BLaER1 treated with 17β-estradiol and CSF1 and Interleukin-3, amounts not matched to agents 10 nM and 100 nM (cell line): ENCODE data around the gene CYBRD1.

Experiments used
- H3K27ac ChIP-seq, 11 experiments: shearing (Covaris generic); formaldehyde crosslinking; 2 replicates each; pipeline ENCODE4 v1.8.1; 2022
- H3K27me3 ChIP-seq, 11 experiments: shearing (Covaris generic); formaldehyde crosslinking; 2 replicates each; pipeline ENCODE4 v1.8.1; 2022
- H3K36me3 ChIP-seq, 11 experiments: shearing (Covaris generic); formaldehyde crosslinking; 2 replicates each; pipeline ENCODE4 v1.8.1; 2022
- H3K4me1 ChIP-seq, 10 experiments: shearing (Covaris generic); formaldehyde crosslinking; 2 replicates each; pipeline ENCODE4 v1.8.1; 2022
- H3K4me2 ChIP-seq, 11 experiments: shearing (Covaris generic); formaldehyde crosslinking; 2 replicates each; pipeline ENCODE4 v1.8.1; 2022
- H3K4me3 ChIP-seq, 10 experiments: shearing (Covaris generic); formaldehyde crosslinking; 2 replicates each; pipeline ENCODE4 v1.8.1; 2022
- H3K9ac ChIP-seq, 11 experiments: shearing (Covaris generic); formaldehyde crosslinking; 2 replicates each; pipeline ENCODE4 v1.8.1; 2022
- H3K9me3 ChIP-seq, 11 experiments: shearing (Covaris generic); formaldehyde crosslinking; replicated peaks in 1 of 11; 2 replicates each; pipeline ENCODE4 v1.8.1; 2022
- H4K20me1 ChIP-seq, 11 experiments: shearing (Covaris generic); formaldehyde crosslinking; 2 replicates each; pipeline ENCODE4 v1.8.1; 2022
- Cebpa-rat ChIP-seq, 11 experiments: shearing (Covaris generic); IDR thresholded peaks; 2 replicates each; pipeline ENCODE4 v1.8.1; 2022

The CYBRD1 gene

DNA sequence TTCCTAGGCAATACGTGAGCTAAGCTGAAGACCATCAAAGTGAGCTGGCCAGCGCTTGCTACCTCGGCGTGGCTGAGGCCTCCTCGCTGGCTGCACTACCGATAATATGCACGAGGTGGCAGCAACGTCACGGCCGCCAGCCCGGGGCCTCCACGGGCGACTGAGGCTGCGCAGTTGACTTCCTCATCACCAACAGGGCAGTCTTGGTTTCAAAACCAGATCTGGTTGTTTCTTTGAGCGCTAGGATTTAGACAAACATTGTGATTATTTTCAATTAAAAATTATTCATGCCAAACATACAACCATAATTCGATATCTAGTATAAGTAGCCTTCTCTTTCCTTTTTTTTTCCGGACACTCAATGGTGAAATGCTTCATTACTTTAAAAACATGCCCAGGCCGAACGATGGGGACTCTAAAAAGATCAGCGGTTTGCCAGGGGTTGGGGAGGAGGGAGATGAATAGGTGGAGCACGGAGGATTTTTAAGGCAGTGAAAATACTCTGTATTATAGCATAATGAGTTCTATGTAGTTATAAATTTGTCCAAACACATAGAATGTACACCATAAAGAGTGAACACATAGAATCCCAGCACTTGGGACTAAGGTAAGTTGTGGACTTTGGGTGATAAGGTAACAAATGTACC is 52.0 kb downstream of the CYBRD1 start:
- Histone ChIP-seq H3K27ac (no peak overlapping the region), H3K9ac (no peak overlapping the region), H3K4me3 (no peak overlapping the region), H4K20me1 (no peaks in the 10 kb centered on the region), H3K4me2 (0 out of 22 replicates have a peak overlapping the region, but pooled peaks of 1 of the 11 experiments have one; percentile 27), H3K9me3 (no peaks in the 10 kb centered on the region), H3K27me3 (no peaks in the 10 kb centered on the region), H3K36me3 (no peaks in the 10 kb centered on the region), H3K4me1 (no peaks in the 10 kb centered on the region)
- no peak for TF ChIP-seq Cebpa-rat (IDR thresholded peaks at IDR 0.05)

DNA sequence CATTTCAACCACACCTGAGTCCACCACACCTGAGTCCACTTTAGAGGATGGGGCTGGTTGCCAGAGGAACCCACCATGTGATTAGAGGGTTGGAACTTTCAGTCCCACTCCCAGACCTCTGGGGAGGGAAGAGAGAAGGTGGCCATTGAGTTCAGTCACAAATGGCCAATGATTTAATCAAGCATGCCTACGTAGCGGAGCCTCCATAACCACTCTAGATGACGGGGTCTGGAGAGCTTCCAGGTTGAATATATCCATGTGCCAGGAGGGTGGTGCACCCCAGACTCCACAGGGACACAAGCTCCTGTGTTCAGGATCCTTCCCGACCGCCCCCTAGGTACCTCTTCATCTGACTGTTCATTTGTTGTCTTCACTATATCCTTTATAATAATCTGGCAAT is 53.3 kb downstream of the CYBRD1 start:
- Histone ChIP-seq H3K4me2 (no peak overlapping the region), H3K9me3 (no peaks in the 10 kb centered on the region), H3K9ac (no peak overlapping the region), H3K4me3 (no peak overlapping the region), H3K4me1 (no peaks in the 10 kb centered on the region), H3K27me3 (no peaks in the 10 kb centered on the region), H3K27ac (no peak overlapping the region), H4K20me1 (no peaks in the 10 kb centered on the region), H3K36me3 (no peaks in the 10 kb centered on the region)
- no peak for TF ChIP-seq Cebpa-rat (IDR thresholded peaks at IDR 0.05)

DNA sequence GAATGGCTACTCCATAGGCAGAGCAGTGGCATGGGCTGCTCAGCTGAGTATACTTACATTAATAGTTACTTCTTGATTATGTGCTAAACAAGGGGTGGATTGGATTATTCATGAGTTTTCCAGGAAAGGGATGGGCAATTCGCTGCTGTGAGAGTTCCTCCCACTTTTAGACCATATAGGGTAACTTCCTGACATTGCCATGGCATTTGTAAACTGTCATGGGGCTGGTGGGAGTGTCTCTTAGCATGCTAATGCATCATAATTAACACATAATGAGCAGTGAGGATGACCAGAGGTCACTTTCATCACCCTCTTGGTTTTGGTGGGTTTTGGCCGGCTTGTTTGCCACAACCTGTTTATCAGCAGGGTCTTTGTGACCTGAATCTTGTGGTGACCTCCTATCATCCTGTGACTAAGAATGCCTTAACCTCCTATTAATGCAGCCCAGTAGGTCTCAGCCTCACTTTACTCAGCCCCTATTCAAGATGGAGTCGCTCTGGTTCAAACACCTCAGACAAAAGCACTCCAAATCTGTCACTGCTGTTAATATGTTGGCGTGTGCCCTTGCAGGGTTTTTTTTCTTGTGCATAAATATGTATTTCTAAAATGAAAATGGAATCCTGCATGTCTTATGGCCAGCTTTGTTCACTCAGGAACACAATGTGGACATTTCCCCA is 56.0 kb downstream of the CYBRD1 start:
- no peak overlapping the region for H3K9ac ChIP-seq
- no peak overlapping the region for H3K27ac ChIP-seq
- H3K4me2 ChIP-seq = no peak overlapping the region
- no peaks in the 10 kb centered on the region for H4K20me1 ChIP-seq
- H3K27me3 ChIP-seq = no peaks in the 10 kb centered on the region
- no peaks in the 10 kb centered on the region for H3K9me3 ChIP-seq
- H3K4me1 ChIP-seq = no peaks in the 10 kb centered on the region
- no peaks in the 10 kb centered on the region for H3K36me3 ChIP-seq
- TF ChIP-seq Cebpa-rat (IDR thresholded peaks at IDR 0.05) = no peak
- H3K4me3 ChIP-seq = no peak overlapping the region

DNA sequence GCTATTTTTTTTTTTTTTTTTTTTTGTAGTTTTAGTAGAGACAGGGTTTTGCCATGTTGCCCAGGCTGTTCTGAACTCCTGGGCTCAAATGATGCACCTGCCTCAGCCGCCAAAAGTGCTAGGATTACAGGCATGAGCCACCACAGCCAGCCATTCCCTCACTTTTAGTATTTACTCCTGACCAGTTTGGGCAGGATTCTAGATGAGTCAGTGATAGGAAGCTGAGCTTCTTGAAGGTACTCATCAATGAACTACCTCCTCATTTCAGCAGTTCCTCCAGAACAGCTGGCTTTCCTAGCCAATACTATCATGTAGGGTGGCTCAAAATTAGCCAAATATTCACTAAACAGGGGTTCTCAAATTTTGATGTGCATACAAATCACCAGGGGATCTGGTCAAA is 57.2 kb downstream of the CYBRD1 start:
- TF ChIP-seq Cebpa-rat (IDR thresholded peaks at IDR 0.05) = no peak
- no peak overlapping the region for H3K27ac ChIP-seq
- H3K4me3 ChIP-seq = no peak overlapping the region

DNA sequence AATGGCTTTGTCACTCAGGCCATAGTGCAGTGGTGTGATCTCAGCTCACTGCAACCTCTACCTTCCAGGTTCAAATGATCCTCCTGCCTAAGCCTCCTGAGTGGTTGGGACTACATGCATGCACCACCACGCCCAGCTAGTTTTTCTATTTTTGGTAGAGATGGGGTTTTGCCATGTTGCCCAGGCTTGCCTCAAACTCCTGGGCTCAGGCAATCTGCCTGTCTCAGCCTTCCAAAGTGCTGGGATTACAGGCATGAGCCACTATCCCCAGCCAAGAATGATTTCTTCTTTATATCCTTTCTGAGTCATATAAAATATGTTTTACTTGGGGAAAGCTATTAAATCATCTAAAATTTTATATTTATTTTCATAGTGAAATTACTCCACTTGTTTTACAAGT is 61.3 kb downstream of the CYBRD1 start:
- no peaks in the 10 kb centered on the region for H3K4me1 ChIP-seq
- H3K27me3 ChIP-seq = no peaks in the 10 kb centered on the region
- TF ChIP-seq Cebpa-rat (IDR thresholded peaks at IDR 0.05) = no peak
- H3K27ac ChIP-seq = no peak overlapping the region
- H3K36me3 ChIP-seq = no peaks in the 10 kb centered on the region
- peaks cover 0 to 8% (median 5%) of the 10 kb centered on the region in 11 experiments; a peak in 3 of 22 replicates for H3K9me3 ChIP-seq
- H3K9ac ChIP-seq = no peak overlapping the region
- no peak overlapping the region for H3K4me3 ChIP-seq
- H4K20me1 ChIP-seq = no peaks in the 10 kb centered on the region
- H3K4me2 ChIP-seq = no peak overlapping the region

More for the DNA sequence above, 57.2 kb downstream of the CYBRD1 start:
- no peaks in the 10 kb centered on the region for H3K4me1 ChIP-seq
- no peaks in the 10 kb centered on the region for H3K36me3 ChIP-seq
- no peaks in the 10 kb centered on the region for H4K20me1 ChIP-seq
- H3K4me2 ChIP-seq = no peak overlapping the region
- H3K9me3 ChIP-seq = no peaks in the 10 kb centered on the region
- no peak overlapping the region for H3K9ac ChIP-seq
- H3K27me3 ChIP-seq = no peaks in the 10 kb centered on the region

DNA sequence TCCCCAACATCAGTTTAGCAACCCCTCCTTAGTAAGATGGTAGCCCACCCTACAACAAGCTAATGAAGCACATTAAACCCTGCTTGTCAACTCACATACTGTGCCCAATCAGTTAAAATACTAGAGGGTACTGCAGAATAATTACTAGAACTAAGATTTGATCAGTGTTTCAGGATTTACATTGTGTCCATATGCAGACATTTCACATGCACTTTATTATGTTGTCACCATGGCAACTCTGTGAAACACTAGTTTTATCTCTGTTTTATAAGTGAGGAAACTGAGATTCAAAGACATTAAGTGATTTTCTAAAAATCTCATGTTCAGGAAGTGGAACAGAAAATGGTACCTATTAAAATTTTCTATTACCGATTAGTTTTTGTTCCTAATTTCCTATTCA is 61.7 kb downstream of the CYBRD1 start:
- no peaks in the 10 kb centered on the region for H3K36me3 ChIP-seq
- H3K27ac ChIP-seq = no peak overlapping the region
- no peaks in the 10 kb centered on the region for H3K4me1 ChIP-seq
- no peak overlapping the region for H3K4me3 ChIP-seq
- H4K20me1 ChIP-seq = no peaks in the 10 kb centered on the region
- H3K9me3 ChIP-seq = peaks cover 0 to 8% (median 5%) of the 10 kb centered on the region in 11 experiments; a peak in 3 of 22 replicates
- H3K9ac ChIP-seq = no peak overlapping the region
- no peak overlapping the region for H3K4me2 ChIP-seq
- TF ChIP-seq Cebpa-rat (IDR thresholded peaks at IDR 0.05) = no peak
- no peaks in the 10 kb centered on the region for H3K27me3 ChIP-seq

DNA sequence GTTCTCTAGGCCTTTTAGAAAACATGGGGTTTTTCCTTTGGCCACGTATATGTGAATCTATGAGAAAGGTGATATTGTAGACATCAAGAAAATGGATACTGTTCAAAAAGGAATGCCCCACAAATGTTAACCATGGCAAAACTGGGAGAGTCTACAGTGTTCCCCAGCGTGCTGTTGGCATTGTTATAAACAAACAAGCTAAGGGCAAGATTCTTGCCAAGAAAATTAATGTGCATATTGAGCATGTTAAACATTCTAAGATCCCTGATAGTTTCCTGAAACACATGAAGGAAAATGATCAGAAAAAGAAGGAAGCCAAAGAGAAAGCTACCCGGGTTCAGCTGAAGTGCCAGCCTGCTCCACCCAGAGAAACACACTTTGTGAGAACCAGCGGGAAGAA is 64.9 kb downstream of the CYBRD1 start:
- Histone ChIP-seq H3K27me3 (no peaks in the 10 kb centered on the region), H3K27ac (no peak overlapping the region), H3K9me3 (peaks cover 12 to 25% (median 19%) of the 10 kb centered on the region in 11 experiments), H3K4me1 (no peaks in the 10 kb centered on the region), H3K4me3 (no peak overlapping the region), H3K36me3 (no peaks in the 10 kb centered on the region), H3K9ac (no peak overlapping the region), H4K20me1 (no peaks in the 10 kb centered on the region), H3K4me2 (no peak overlapping the region)
- no peak for TF ChIP-seq Cebpa-rat (IDR thresholded peaks at IDR 0.05)

DNA sequence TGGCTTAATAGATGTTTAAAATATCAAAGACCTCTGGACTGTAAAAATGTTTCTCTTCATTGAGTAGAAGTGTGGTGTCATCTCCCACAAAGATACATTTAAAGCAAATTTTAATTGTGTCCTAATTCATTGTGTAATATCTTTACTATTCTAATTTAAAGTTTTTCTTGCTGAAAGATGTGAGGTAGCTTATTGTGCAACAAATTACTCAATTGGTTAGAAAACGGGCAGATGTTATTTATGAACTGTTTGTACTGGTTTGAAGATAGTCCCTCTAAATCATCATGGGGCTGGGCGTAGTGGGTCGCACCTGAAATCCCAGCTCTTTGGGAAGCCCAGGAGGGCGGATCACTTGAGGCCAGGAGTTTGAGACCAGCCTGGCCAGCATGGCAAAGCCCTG is 65.3 kb downstream of the CYBRD1 start:
- no peaks in the 10 kb centered on the region for H3K36me3 ChIP-seq
- H3K9me3 ChIP-seq = peaks cover 12 to 25% (median 19%) of the 10 kb centered on the region in 11 experiments
- no peak overlapping the region for H3K27ac ChIP-seq
- H3K4me1 ChIP-seq = no peaks in the 10 kb centered on the region
- H3K9ac ChIP-seq = no peak overlapping the region
- TF ChIP-seq Cebpa-rat (IDR thresholded peaks at IDR 0.05) = no peak
- H3K4me3 ChIP-seq = no peak overlapping the region
- H3K4me2 ChIP-seq = no peak overlapping the region
- H3K27me3 ChIP-seq = no peaks in the 10 kb centered on the region
- H4K20me1 ChIP-seq = no peaks in the 10 kb centered on the region

DNA sequence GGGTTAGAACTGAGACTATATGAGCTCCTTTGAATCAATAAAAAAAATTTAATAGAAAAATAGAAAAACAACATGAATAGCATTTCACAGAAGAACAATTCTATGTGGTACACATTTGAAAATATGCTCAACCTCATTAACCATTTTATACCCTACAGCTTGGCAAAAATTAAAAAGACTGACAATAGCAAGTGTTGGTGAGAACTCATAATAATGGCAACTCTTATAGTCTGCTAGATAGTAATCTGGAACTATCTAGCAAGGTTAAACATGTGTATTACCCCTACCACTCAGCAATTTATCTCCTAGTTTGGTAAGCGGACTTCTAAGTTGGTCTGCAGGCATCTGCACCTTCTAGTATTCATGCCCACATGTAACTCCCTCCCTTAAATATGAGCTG is 67.8 kb downstream of the CYBRD1 start:
- Histone ChIP-seq H3K9me3 (peaks cover 12 to 28% (median 19%) of the 10 kb centered on the region in 11 experiments), H3K4me1 (no peaks in the 10 kb centered on the region), H3K27ac (no peak overlapping the region), H3K36me3 (no peaks in the 10 kb centered on the region), H3K4me3 (no peak overlapping the region), H4K20me1 (no peaks in the 10 kb centered on the region), H3K9ac (no peak overlapping the region), H3K27me3 (no peaks in the 10 kb centered on the region), H3K4me2 (no peak overlapping the region)
- TF ChIP-seq Cebpa-rat (IDR thresholded peaks at IDR 0.05) = no peak

DNA sequence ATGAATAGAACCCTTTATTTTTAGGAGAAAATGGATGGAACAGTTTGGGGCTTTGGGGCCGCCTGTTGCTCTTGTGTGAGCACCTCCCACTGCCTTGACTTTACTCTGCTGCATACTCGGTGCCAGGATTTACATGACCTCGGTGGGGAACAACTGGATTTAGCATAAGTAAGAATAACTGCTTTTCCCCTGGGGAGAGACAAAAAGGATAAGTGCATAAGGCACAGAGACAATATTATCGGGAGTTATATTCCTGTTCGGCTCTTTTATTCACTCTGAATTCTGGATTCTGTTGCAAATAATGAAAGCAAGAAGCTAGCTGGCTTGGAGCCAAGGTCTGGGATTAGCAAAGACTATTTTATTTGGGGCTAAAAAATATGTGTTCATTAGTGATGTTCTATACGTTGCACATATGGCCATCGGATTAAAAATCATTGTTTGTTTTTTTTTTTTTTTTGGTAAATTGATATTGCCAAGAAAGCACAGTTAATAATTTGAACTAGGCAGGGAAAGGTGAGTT is 69.8 kb downstream of the CYBRD1 start:
- no peaks in the 10 kb centered on the region for H3K27me3 ChIP-seq
- no peak overlapping the region for H3K4me2 ChIP-seq
- TF ChIP-seq Cebpa-rat (IDR thresholded peaks at IDR 0.05) = no peak
- H4K20me1 ChIP-seq = no peaks in the 10 kb centered on the region
- no peak overlapping the region for H3K9ac ChIP-seq
- no peak overlapping the region for H3K4me3 ChIP-seq
- H3K27ac ChIP-seq = no peak overlapping the region
- H3K4me1 ChIP-seq = no peaks in the 10 kb centered on the region
- H3K9me3 ChIP-seq = peaks cover 12 to 25% (median 18%) of the 10 kb centered on the region in 11 experiments
- no peaks in the 10 kb centered on the region for H3K36me3 ChIP-seq
